SU-DHL-6 (cell line): ENCODE data around the gene POU6F2.

Source experiments
- H2AFZ ChIP-seq: fragments of 200-600 bp; sonication (generic); 2 replicates; pipeline ENCODE4 v1.6.1; 2014; ENCODE audit warnings: low read depth, mild to moderate bottlenecking, moderate library complexity, mixed read lengths, antibody characterized with exemption, low read length; ENCODE audit not compliant: severe bottlenecking
- H3F3A ChIP-seq: fragments of 200-600 bp; shearing (Covaris generic); 2 replicates; pipeline ENCODE4 v1.6.0; 2016; ENCODE audit warnings: antibody characterized with exemption, mild to moderate bottlenecking; ENCODE audit not compliant: insufficient read depth
- H3K27ac ChIP-seq: fragments of 200-600 bp; sonication (generic); 2 replicates; pipeline ENCODE4 v1.5.1; 2016; ENCODE audit warnings: low read depth, mild to moderate bottlenecking, low read length, moderate library complexity, mixed read lengths
- H3K27me3 ChIP-seq: fragments of 200-600 bp; sonication (generic), shearing (Covaris generic); 2 replicates; pipeline ENCODE4 v1.6.0; 2014; ENCODE audit warnings: mild to moderate bottlenecking, low read length
- H3K36me3 ChIP-seq: fragments of 200-600 bp; sonication (generic); 2 replicates; pipeline ENCODE4 v1.6.1; 2014; ENCODE audit warnings: mild to moderate bottlenecking, low read length, mixed read lengths
- H3K4me2 ChIP-seq: fragments of 300-600, 200-600 bp; shearing (Covaris generic), sonication (generic); 2 replicates; pipeline ENCODE4 v1.6.0; 2014; ENCODE audit warnings: low read length, low read depth, mild to moderate bottlenecking; ENCODE audit not compliant: poor library complexity, severe bottlenecking
- H3K4me3 ChIP-seq: fragments of 200-600 bp; sonication (generic); 2 replicates; pipeline ENCODE4 v1.5.1; 2014; ENCODE audit warnings: antibody characterized with exemption, low read length, mild to moderate bottlenecking, mixed read lengths; ENCODE audit not compliant: insufficient read depth, poor library complexity, severe bottlenecking
- H3K79me2 ChIP-seq: fragments of 200-600 bp; sonication (generic); 2 replicates; pipeline ENCODE4 v1.6.1; 2014; ENCODE audit warnings: mild to moderate bottlenecking, low read length, moderate library complexity; ENCODE audit not compliant: insufficient read depth
- H3K9ac ChIP-seq: fragments of 200-600 bp; sonication (generic); 2 replicates; pipeline ENCODE4 v1.7.0; 2014; ENCODE audit warnings: mild to moderate bottlenecking, low read length
- H3K9me2 ChIP-seq: fragments of 200-600 bp; sonication (generic); replicated peaks from 2 replicates; pipeline ENCODE4 v1.6.1; 2014; ENCODE audit warnings: low read length; ENCODE audit not compliant: insufficient read depth
- H3K9me3 ChIP-seq: fragments of 200-600 bp; sonication (generic); 2 replicates; pipeline ENCODE4 v1.6.1; 2014; ENCODE audit warnings: low read length, mixed read lengths; ENCODE audit not compliant: insufficient read depth
- H4K20me1 ChIP-seq: fragments of 200-600 bp; sonication (generic); 2 replicates; pipeline ENCODE4 v1.6.1; 2014; ENCODE audit warnings: low read depth, mild to moderate bottlenecking, antibody characterized with exemption, low read length, moderate library complexity, mixed read lengths
- EZH2phosphoT487 ChIP-seq: fragments of 200-600 bp; sonication (generic), shearing (Covaris generic); conservative IDR thresholded peaks from 2 replicates; pipeline ENCODE4 v1.6.1; 2018; ENCODE audit warnings: mild to moderate bottlenecking, antibody characterized with exemption, low read length, moderate library complexity, mixed read lengths
- TF ChIP-seq, protein P1 (sequence below): fragments of 200-600 bp; sonication (generic); IDR thresholded peaks from one replicate; pipeline ENCODE4 v1.5.1; 2017; ENCODE audit warnings: antibody characterized with exemption, mild to moderate bottlenecking, low read length, moderate library complexity; ENCODE audit not compliant: insufficient read depth, poor library complexity, severe bottlenecking

The POU6F2 gene

DNA sequence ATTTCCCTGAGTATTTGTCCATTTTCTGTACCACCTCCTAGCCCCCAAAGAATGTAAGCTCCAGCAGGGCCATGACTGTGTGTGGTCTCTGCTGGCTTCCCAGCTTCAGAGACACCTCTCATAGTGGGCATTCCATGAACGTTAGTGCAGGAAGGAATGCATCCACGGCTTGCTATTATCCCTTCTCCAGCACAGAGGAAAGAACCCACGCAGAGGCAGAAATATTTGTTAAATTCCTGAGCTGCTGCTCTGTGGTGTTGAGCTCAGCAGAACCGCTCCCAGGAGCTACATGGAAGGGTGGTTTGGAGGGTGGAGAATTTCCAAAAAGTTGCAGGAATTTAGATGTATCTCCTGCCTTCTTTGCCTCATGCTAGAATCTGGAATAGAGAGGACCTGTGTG, 275.2 kb downstream of the POU6F2 start:
- H3K27ac ChIP-seq: no peak overlapping the region
- H3K9ac ChIP-seq: no peak overlapping the region
- H3K9me2 ChIP-seq: no peaks in the 10 kb centered on the region
- no peak overlapping the region for H2AFZ ChIP-seq
- TF ChIP-seq, protein P1, sequence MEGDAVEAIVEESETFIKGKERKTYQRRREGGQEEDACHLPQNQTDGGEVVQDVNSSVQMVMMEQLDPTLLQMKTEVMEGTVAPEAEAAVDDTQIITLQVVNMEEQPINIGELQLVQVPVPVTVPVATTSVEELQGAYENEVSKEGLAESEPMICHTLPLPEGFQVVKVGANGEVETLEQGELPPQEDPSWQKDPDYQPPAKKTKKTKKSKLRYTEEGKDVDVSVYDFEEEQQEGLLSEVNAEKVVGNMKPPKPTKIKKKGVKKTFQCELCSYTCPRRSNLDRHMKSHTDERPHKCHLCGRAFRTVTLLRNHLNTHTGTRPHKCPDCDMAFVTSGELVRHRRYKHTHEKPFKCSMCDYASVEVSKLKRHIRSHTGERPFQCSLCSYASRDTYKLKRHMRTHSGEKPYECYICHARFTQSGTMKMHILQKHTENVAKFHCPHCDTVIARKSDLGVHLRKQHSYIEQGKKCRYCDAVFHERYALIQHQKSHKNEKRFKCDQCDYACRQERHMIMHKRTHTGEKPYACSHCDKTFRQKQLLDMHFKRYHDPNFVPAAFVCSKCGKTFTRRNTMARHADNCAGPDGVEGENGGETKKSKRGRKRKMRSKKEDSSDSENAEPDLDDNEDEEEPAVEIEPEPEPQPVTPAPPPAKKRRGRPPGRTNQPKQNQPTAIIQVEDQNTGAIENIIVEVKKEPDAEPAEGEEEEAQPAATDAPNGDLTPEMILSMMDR: no peak
- TF ChIP-seq EZH2phosphoT487: no peak
- H3K4me3 ChIP-seq: no peak overlapping the region
- H3K79me2 ChIP-seq: no peaks in the 10 kb centered on the region
- 0 out of 2 replicates have a peak, but pooled peaks cover 2% of the 10 kb centered on the region for H3K27me3 ChIP-seq
- H3F3A ChIP-seq: no peaks in the 10 kb centered on the region
- H3K4me2 ChIP-seq: no peak overlapping the region
- no peaks in the 10 kb centered on the region for H3K9me3 ChIP-seq
- H3K36me3 ChIP-seq: no peaks in the 10 kb centered on the region
- no peaks in the 10 kb centered on the region for H4K20me1 ChIP-seq

DNA sequence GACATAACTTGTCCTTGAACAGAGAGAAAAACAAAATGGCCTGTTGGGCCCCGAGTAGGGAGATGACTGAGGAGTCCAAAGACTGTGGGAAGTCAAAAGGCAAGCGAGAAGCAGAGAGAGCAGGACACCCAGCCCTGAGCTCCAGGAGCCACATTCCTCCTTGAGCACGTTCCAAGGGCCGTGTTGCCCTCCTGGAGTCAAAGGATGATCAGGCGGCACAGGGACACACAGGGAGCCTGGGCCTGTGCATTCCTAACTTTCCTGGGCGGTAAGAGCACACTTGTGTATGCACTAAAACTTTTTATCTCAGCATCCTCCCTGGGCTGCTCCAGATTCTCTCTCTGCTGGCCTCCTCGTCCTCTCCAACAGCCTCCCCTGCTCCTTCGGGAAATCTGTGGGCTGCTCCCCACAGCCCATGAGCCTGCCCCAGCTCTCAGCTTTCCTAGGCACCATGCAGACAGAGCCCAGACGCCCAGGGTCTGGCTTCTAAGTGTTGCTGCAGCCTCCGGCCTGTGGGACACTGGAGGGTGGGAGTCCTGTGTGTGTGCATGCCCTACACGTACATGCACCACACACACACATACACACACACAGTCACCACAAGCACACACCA, 281.8 kb downstream of the POU6F2 start:
- Histone ChIP-seq H3K36me3 (no peaks in the 10 kb centered on the region), H3K9me3 (no peaks in the 10 kb centered on the region), H3F3A (no peaks in the 10 kb centered on the region), H3K27me3 (0 out of 2 replicates have a peak, but pooled peaks cover 2% of the 10 kb centered on the region), H3K4me3 (no peak overlapping the region), H3K9me2 (no peaks in the 10 kb centered on the region), H2AFZ (no peak overlapping the region), H3K9ac (no peak overlapping the region), H4K20me1 (no peaks in the 10 kb centered on the region), H3K4me2 (no peak overlapping the region), H3K79me2 (no peaks in the 10 kb centered on the region), H3K27ac (no peak overlapping the region)
- no peak for TF ChIP-seq EZH2phosphoT487

DNA sequence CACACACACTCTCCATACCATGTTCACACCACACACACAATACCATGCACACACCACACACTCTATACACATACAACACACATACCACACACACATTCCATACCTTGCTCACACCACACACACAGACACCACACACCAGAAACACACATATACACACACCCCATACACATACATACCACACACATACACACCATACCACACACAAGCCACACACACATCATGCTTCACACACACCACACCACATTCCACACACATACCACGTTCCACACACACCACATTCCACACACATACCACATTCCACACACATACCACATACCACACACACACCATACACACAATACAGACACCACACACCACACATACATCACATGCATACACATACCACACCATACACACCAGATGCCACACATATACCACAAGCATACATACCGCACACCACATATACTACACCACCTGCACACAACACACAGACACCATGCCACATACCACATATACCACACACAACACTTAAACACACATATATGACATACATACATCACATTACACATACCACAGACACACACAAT, 282.7 kb downstream of the POU6F2 start:
- Histone ChIP-seq H3K36me3 (no peaks in the 10 kb centered on the region), H3K27me3 (0 out of 2 replicates have a peak, but pooled peaks cover 2% of the 10 kb centered on the region), H4K20me1 (no peaks in the 10 kb centered on the region), H3F3A (no peaks in the 10 kb centered on the region), H3K79me2 (no peaks in the 10 kb centered on the region), H3K4me3 (no peak overlapping the region), H3K9me2 (no peaks in the 10 kb centered on the region), H3K27ac (no peak overlapping the region), H3K9me3 (no peaks in the 10 kb centered on the region), H3K9ac (no peak overlapping the region), H2AFZ (no peak overlapping the region), H3K4me2 (no peak overlapping the region)
- TF ChIP-seq, protein P1: no peak
- TF ChIP-seq EZH2phosphoT487: no peak

GRCh38 chr7:39261771-39262170, 284.1 kb downstream of the POU6F2 start:
- Histone ChIP-seq H3K79me2 (no peaks in the 10 kb centered on the region), H3K9me2 (no peaks in the 10 kb centered on the region), H3K4me2 (no peak overlapping the region), H3F3A (no peaks in the 10 kb centered on the region), H3K36me3 (no peaks in the 10 kb centered on the region), H3K9me3 (no peaks in the 10 kb centered on the region), H2AFZ (no peak overlapping the region), H3K27ac (no peak overlapping the region), H3K27me3 (0 out of 2 replicates have a peak, but pooled peaks cover 2% of the 10 kb centered on the region), H4K20me1 (no peaks in the 10 kb centered on the region), H3K9ac (no peak overlapping the region), H3K4me3 (no peak overlapping the region)
- TF ChIP-seq EZH2phosphoT487: no peak
- TF ChIP-seq, protein P1: no peak
